K562 (cell line): Measurements from ENCODE around the gene HSPA1L. TPM values are rescaled to one million over a fixed set of nuclear protein-coding genes. Genes with fewer than 3 reads are reported as not detected.
A peak's percentile ranks its signal among the peaks of the same experiment; 100 is the strongest.

Source experiments
- ATAC-seq: fragments of 200-7000 bp; cut with Tn5 transposase; 3 replicates; pipeline ENCODE4 v1.9.1; 2020; ENCODE audit warnings: moderate library complexity
- BruUV-seq: library from RNA; stranded (reverse); fragments of 400-500 nt; replicated peaks from 2 replicates; lab custom pipeline; 2021; lab: Mats Ljungman, UMichigan
- CTCF ChIA-PET: fragments of 300-600 bp; formaldehyde crosslinking; extraction: SDS; loops from one replicate; lab custom pipeline; 2021; ENCODE audit warnings: low intra/inter-chr PET ratio; lab: Yijun Ruan, JAX
- POLR2A ChIA-PET: fragments of 300-600, 350-650 bp; sonication (Branson Sonifier 250); formaldehyde crosslinking; extraction: SDS; loops from one replicate; lab custom pipeline; 2021; ENCODE audit warnings: antibody characterized with exemption, inconsistent platforms; lab: Yijun Ruan, JAX
- DNase-seq, 4 experiments: peaks; one replicate each; pipeline versions ENCODE4 v3.0.0 to v3.0.0-alpha.2; 2011 to 2018; ENCODE audit warnings: low spot score in 3 of 4, mixed read lengths in 3 of 4; ENCODE audit errors: extremely low read depth in 1 of 4
- FAIRE-seq: peaks from 2 replicates; lab custom pipeline; 2011; peaks lifted over from hg19 to GRCh38; lab: Jason Lieb, UNC
- H2AFZ ChIP-seq: 2 replicates; pipeline ENCODE4 v1.6.0; 2011; ENCODE audit warnings: low read depth, low read length, control low read depth, inconsistent platforms
- H3K27ac ChIP-seq: fragments of 200-600 bp; 3 replicates; pipeline ENCODE4 v1.8.0; 2011; ENCODE audit warnings: low read depth, mild to moderate bottlenecking, control low read depth, inconsistent platforms, low read length, moderate library complexity, mixed read lengths; ENCODE audit errors: extremely low read depth
- H3K27me3 ChIP-seq, 2 experiments: fragments of 300-600 bp in 1 of 2; 2 replicates in 1 of 2; 3 replicates in 1 of 2; pipeline versions ENCODE4 v1.6.0 to v1.8.0; 2011; ENCODE audit warnings: inconsistent platforms in 2 of 2, low read length in 2 of 2, mild to moderate bottlenecking in 1 of 2, mixed read lengths in 1 of 2, moderate library complexity in 1 of 2; ENCODE audit not compliant: control insufficient read depth in 2 of 2, insufficient read depth in 2 of 2
- H3K36me3 ChIP-seq: fragments of 300-600 bp; 3 replicates; pipeline ENCODE4 v1.8.0; 2011; ENCODE audit warnings: mild to moderate bottlenecking, low read length, inconsistent platforms; ENCODE audit not compliant: control insufficient read depth, insufficient read depth
- H3K4me1 ChIP-seq, 2 experiments: fragments of 200-600 bp in 1 of 2; replicated peaks in 1 of 2; 2 replicates in 1 of 2; 3 replicates in 1 of 2; pipeline versions ENCODE4 v1.5.1 to v1.8.0; 2011; ENCODE audit warnings: inconsistent platforms in 2 of 2, low read length in 2 of 2, mild to moderate bottlenecking in 1 of 2, mixed read lengths in 1 of 2, moderate library complexity in 1 of 2; ENCODE audit not compliant: control insufficient read depth in 2 of 2, insufficient read depth in 2 of 2
- H3K4me2 ChIP-seq: 2 replicates; pipeline ENCODE4 v1.6.1; 2011; ENCODE audit warnings: low read length, control low read depth, inconsistent platforms, mixed read lengths; ENCODE audit not compliant: insufficient read depth
- H3K4me3 ChIP-seq: fragments of 200-600 bp; sonication (generic), shearing (Covaris generic); 2 replicates; pipeline ENCODE4 v1.5.1; 2016; ENCODE audit warnings: control low read depth, inconsistent platforms
- H3K79me2 ChIP-seq: fragments of 200-600 bp; 3 replicates; pipeline ENCODE4 v1.8.0; 2011; ENCODE audit warnings: low read length, inconsistent platforms; ENCODE audit not compliant: control insufficient read depth, insufficient read depth
- H3K9ac ChIP-seq, 2 experiments: 2 replicates each; pipeline versions ENCODE4 v1.6.0 to v1.6.1; 2011; ENCODE audit warnings: low read depth in 2 of 2, low read length in 2 of 2, control low read depth in 1 of 2, inconsistent platforms in 1 of 2, mild to moderate bottlenecking in 1 of 2, mixed read lengths in 1 of 2; ENCODE audit not compliant: insufficient read depth in 1 of 2
- H3K9me1 ChIP-seq: one replicate; pipeline ENCODE4 v1.6.0; 2011; ENCODE audit warnings: inconsistent platforms, mild to moderate bottlenecking, low read length, moderate library complexity; ENCODE audit not compliant: control insufficient read depth, insufficient read depth
- H3K9me3 ChIP-seq: replicated peaks from 2 replicates; pipeline ENCODE4 v1.5.1; 2011; ENCODE audit warnings: low read depth, low read length, inconsistent platforms; ENCODE audit not compliant: control insufficient read depth, insufficient read depth
- H4K20me1 ChIP-seq: replicated peaks from 2 replicates; pipeline ENCODE4 v1.6.1; 2011; ENCODE audit warnings: low read length, inconsistent platforms, mixed read lengths; ENCODE audit not compliant: control insufficient read depth, insufficient read depth
- ADNP ChIP-seq: fragments of 200-800 bp; sonication (Bioruptor generic); IDR thresholded peaks from 2 replicates; pipeline ENCODE4 v1.6.1; 2016; ENCODE audit warnings: missing genetic modification characterization, missing compliant biosample characterization
- AFF1 ChIP-seq, 2 experiments: fragments of 450-650 bp; IDR thresholded peaks; 2 replicates each; pipeline ENCODE4 v1.6.1; 2018; ENCODE audit warnings: mild to moderate bottlenecking in 2 of 2, low read depth in 1 of 2; ENCODE audit not compliant: partially characterized antibody in 2 of 2
- CBX2 ChIP-seq: fragments of 200-600 bp; sonication (generic); IDR thresholded peaks from one replicate; pipeline ENCODE4 v1.6.1; 2012; ENCODE audit warnings: mild to moderate bottlenecking, low read length, inconsistent platforms; ENCODE audit not compliant: insufficient read depth, poor library complexity, severe bottlenecking
- CGGBP1 ChIP-seq: fragments of 250-450 bp; sonication (Bioruptor Pico); IDR thresholded peaks from 2 replicates; pipeline ENCODE4 v1.9.0; 2021; ENCODE audit warnings: mild to moderate bottlenecking
- CXXC5 ChIP-seq: fragments of 250-450 bp; sonication (Bioruptor Pico); IDR thresholded peaks from 2 replicates; pipeline ENCODE4 v1.8.0; 2022; ENCODE audit warnings: inconsistent platforms, mild to moderate bottlenecking, moderate library complexity
- E2F4 ChIP-seq: sonication (generic); formaldehyde crosslinking; IDR thresholded peaks from 2 replicates; pipeline ENCODE4 v1.8.0; 2022; ENCODE audit warnings: mild to moderate bottlenecking, low read depth, missing genetic modification reagents
- ERF ChIP-seq: fragments of 450-650 bp; formaldehyde crosslinking; IDR thresholded peaks from 2 replicates; pipeline ENCODE4 v1.4.0; 2020; ENCODE audit warnings: mild to moderate bottlenecking, mixed read lengths
- MEIS2 ChIP-seq: fragments of 450-650 bp; IDR thresholded peaks from 2 replicates; pipeline ENCODE4 v1.6.1; 2014; ENCODE audit warnings: mild to moderate bottlenecking; ENCODE audit not compliant: partially characterized antibody
- NR2F6 ChIP-seq: fragments of 450-650 bp; formaldehyde crosslinking; IDR thresholded peaks from 2 replicates; pipeline ENCODE4 v1.4.0; 2020; ENCODE audit warnings: mild to moderate bottlenecking
- SMAD3 ChIP-seq: fragments of 450-650 bp; formaldehyde crosslinking; conservative IDR thresholded peaks from 2 replicates; pipeline ENCODE4 v1.4.0; 2020; ENCODE audit warnings: mild to moderate bottlenecking
- SNAPC5 ChIP-seq: fragments of 250-450 bp; sonication (Bioruptor Pico); IDR thresholded peaks from 2 replicates; pipeline ENCODE4 v1.8.0; 2021; ENCODE audit warnings: moderate library complexity, mild to moderate bottlenecking, inconsistent platforms
- SRSF7 ChIP-seq: fragments of 200-400 bp; formaldehyde crosslinking; optimal IDR thresholded peaks from 2 replicates; pipeline ENCODE3; 2017; ENCODE audit warnings: mild to moderate bottlenecking, low read depth, low read length
- TAF9B ChIP-seq: fragments of 450-650 bp; IDR thresholded peaks from 2 replicates; pipeline ENCODE4 v1.6.1; 2018; ENCODE audit warnings: mild to moderate bottlenecking; ENCODE audit not compliant: partially characterized antibody
- WHSC1 ChIP-seq: IDR thresholded peaks from one replicate; pipeline ENCODE4 v1.6.1; 2012; ENCODE audit warnings: low read length, control low read depth, inconsistent platforms
- ZBTB5 ChIP-seq: fragments of 450-650 bp; IDR thresholded peaks from 2 replicates; pipeline ENCODE4 v1.6.1; 2017; ENCODE audit warnings: antibody characterized with exemption
- WGBS: fragments of 100-300 bp; shearing (Covaris generic); methylation state at CpG from one replicate; pipeline ENCODE4 v1.1.6; 2016; ENCODE audit warnings: low coverage, mixed read lengths; ENCODE audit not compliant: insufficient coverage; ENCODE audit errors: missing lambda C conversion rate; 5-methylcytosine and 5-hydroxymethylcytosine counted together
- in situ Hi-C: fragments of 300-500 bp; cut with MboI; formaldehyde crosslinking; loops from 4 replicates; pipeline ENCODE4 v1.15.0; 2018; ENCODE audit warnings: inconsistent platforms, mixed read lengths
- intact Hi-C: fragments of 100-400 bp; cut with micrococcal nuclease; formaldehyde crosslinking; loops from 2 replicates; pipeline ENCODE4 v1.14.2; 2022
- polyA plus RNA-seq, 8 experiments: library from polyadenylated mRNA; depleted of rRNA in 4 of 8; stranded (reverse) in 5 of 8; unstranded in 3 of 8; fragments of >200 nt; fragmentation: Nextera tagmentation in 2 of 8; fragmentation: Illumina TruSeq in 1 of 8; extraction: Ambion mirVana in 2 of 8; extraction: Trizol in 1 of 8; gene quantifications; 2 replicates each; pipeline versions ENCODE4 v1.2.1 to v1.2.3, GENCODE V29; 2011 to 2014; ENCODE audit warnings: inconsistent platforms in 1 of 8, missing spikeins in 1 of 8
- total RNA-seq, 7 experiments: library from RNA; depleted of rRNA in 6 of 7; stranded (reverse); fragments of >200 nt in 6 of 7; fragmentation: Illumina TruSeq in 2 of 7; extraction: Trizol in 2 of 7; gene quantifications; 2 replicates each; pipeline versions ENCODE4 v1.2.1 to v1.2.3, GENCODE V29; 2011 to 2021; ENCODE audit warnings: low replicate concordance in 1 of 7

The HSPA1L gene
- total and polyA plus RNA-seq, 9 of the 15 experiments (the other 6 are each of a cell fraction or from before 2014, with no cell fraction given): 0.14 to 2.1 (median 1.3) TPM

- POLR2A ChIA-PET: interaction anchor here (0.6 to 13.1 kb wide), 36 partner anchors 10 to 288 kb away, joined by 3 to 229 read pairs (median 6); partner anchors contain the start of genes ABHD16A, APOM, BAG6 and C6orf47
- Histone ChIP-seq H3K27ac (peak overlapping the region; percentile 88), H4K20me1 (peaks cover 30% of the 10 kb centered on the region), H3K79me2 (peaks cover 77% of the 10 kb centered on the region), H3K4me3 (peak overlapping the region; percentile 85), H3K4me1 (peaks cover 40 to 61% of the 10 kb centered on the region in 2 experiments), H3K27me3 (no peaks in the 10 kb centered on the region), H2AFZ (no peak overlapping the region), H3K9ac (peak overlapping the region; percentile 98 to 100), H3K9me1 (no peaks in the 10 kb centered on the region), H3K36me3 (peaks cover 68% of the 10 kb centered on the region), H3K9me3 (no peaks in the 10 kb centered on the region; the same call in 1 of the 2 replicates), H3K4me2 (peak overlapping the region; percentile 94)
- ATAC-seq (no peak), FAIRE-seq (no peak), DNase-seq (peak in 2 of 4 experiments; percentile 24)
- under 1% methylated on average over 14 of the region's 14 CpGs for WGBS
- in situ Hi-C loops: no loop called here
- BruUV-seq: no TSS peak
- intact Hi-C loops: no loop called here
- CTCF ChIA-PET: interaction anchor here (0.6 to 0.7 kb wide), 3 partner anchors 63 to 303 kb away, joined by 3 to 4 read pairs (median 4); no protein-coding TSS in a partner anchor
- TF ChIP-seq AFF1 (IDR thresholded peaks at IDR 0.05; ENCODE audit: low read depth in 1 of 2, partially characterized antibody in 2 of 2): no peak
- no peak for TF ChIP-seq SRSF7
- TF ChIP-seq E2F4 (CRISPR knock-in tag): peak; percentile 52; the same call in 1 of the 2 replicates
- 0 out of 2 replicates have a peak, but pooled peaks have one; percentile 17 for TF ChIP-seq CGGBP1 (CRISPR knock-in tag)
- 0 out of 2 replicates have a peak, but pooled peaks have one; percentile 63 for TF ChIP-seq ERF (CRISPR knock-in tag)
- no peak for TF ChIP-seq NR2F6 (CRISPR knock-in tag)
- no peak for TF ChIP-seq MEIS2
- no peak for TF ChIP-seq SNAPC5
- TF ChIP-seq SMAD3 (CRISPR knock-in tag): no peak; the same call in 1 of the 2 replicates
- no peak for TF ChIP-seq CBX2
- no peak for TF ChIP-seq ZBTB5
- TF ChIP-seq WHSC1: no peak
- no peak for TF ChIP-seq TAF9B
- no peak for TF ChIP-seq CXXC5 (CRISPR knock-in tag)
- TF ChIP-seq ADNP: no peak
Measured at GRCh38 chr6:31836047-31836473, 21.0 kb upstream of the HSPA1L start.
